HG02840 (cell line): Measurements from ENCODE around the gene ARPC5L.
"Not testable (repeated sequence)": the region's sequence is repeated elsewhere in the genome, so short reads cannot be mapped to it uniquely, and the experiment has no call there.

Experiments
- ATAC-seq: cut with Tn5 transposase; IDR thresholded peaks from one replicate; pipeline ENCODE4 v1.9.1; 2021; ENCODE audit warnings: mild to moderate bottlenecking, moderate library complexity, moderate number of reproducible peaks; ENCODE audit not compliant: unreplicated experiment, low FRiP score

Gene ARPC5L

GRCh38 chr9:124886866-124887492 is 25.0 kb downstream of the ARPC5L start:
- ATAC-seq, result no peak

GRCh38 chr9:124887832-124888231 is 25.9 kb downstream of the ARPC5L start:
- ATAC-seq, result no peak

GRCh38 chr9:124889006-124889405 is 27.1 kb downstream of the ARPC5L start:
- ATAC-seq, result no peak

- ATAC-seq, result no peak
Observed at GRCh38 chr9:124890179-124890578, 28.2 kb downstream of the ARPC5L start.

GRCh38 chr9:124894035-124894740 is 32.3 kb downstream of the ARPC5L start:
- ATAC-seq, result no peak

GRCh38 chr9:124894741-124895170 is 32.8 kb downstream of the ARPC5L start:
- ATAC-seq, result no peak

GRCh38 chr9:124897570-124898460 is 35.9 kb downstream of the ARPC5L start:
- no peak for ATAC-seq

- ATAC-seq, result no peak
Observed at GRCh38 chr9:124899845-124900244, 37.9 kb downstream of the ARPC5L start.

- ATAC-seq, result no peak
Observed at GRCh38 chr9:124906966-124907365, 45.0 kb downstream of the ARPC5L start.

- no peak for ATAC-seq
Observed at GRCh38 chr9:124908098-124908497, 46.2 kb downstream of the ARPC5L start.

GRCh38 chr9:124911766-124912165 is 49.8 kb downstream of the ARPC5L start:
- ATAC-seq, result no peak

GRCh38 chr9:124913378-124913777 is 51.4 kb downstream of the ARPC5L start:
- no peak for ATAC-seq

GRCh38 chr9:124914753-124915405 is 52.9 kb downstream of the ARPC5L start:
- no peak for ATAC-seq

- not testable (repeated sequence) for ATAC-seq
Observed at GRCh38 chr9:124920394-124920793, 58.5 kb downstream of the ARPC5L start.
